GM12878 (cell line): ENCODE results near the gene CSNK1G1. TPM values are rescaled to one million over a fixed set of nuclear protein-coding genes. Genes with fewer than 3 reads are reported as not detected.

ENCODE experiments used
- ATAC-seq: fragments of 200-7000 bp; cut with Tn5 transposase; 3 replicates; pipeline ENCODE4 v1.9.1; 2020; ENCODE audit warnings: mild to moderate bottlenecking, moderate library complexity
- BruUV-seq: library from RNA; stranded (reverse); fragments of 400-500 nt; replicated peaks from 2 replicates; lab custom pipeline; 2021; lab: Mats Ljungman, UMichigan
- CTCF ChIA-PET: fragments of 300-600 bp; sonication (Branson Sonifier 250); formaldehyde crosslinking; extraction: SDS; loops from one replicate; lab custom pipeline; 2021; ENCODE audit warnings: inconsistent platforms; lab: Yijun Ruan, JAX
- POLR2A ChIA-PET: fragments of 350-600 bp; formaldehyde crosslinking; extraction: SDS; loops from one replicate; lab custom pipeline; 2021; ENCODE audit warnings: inconsistent platforms; lab: Charles Lee
- RAD21 ChIA-PET: fragments of 300-600 bp; sonication (Branson Sonifier 250); formaldehyde crosslinking; loops from one replicate; lab custom pipeline; 2023; ENCODE audit warnings: antibody characterized with exemption; ENCODE audit not compliant: unreplicated experiment; lab: Charles Lee
- SMC1A ChIA-PET: fragments of 300-600 bp; sonication (Branson Sonifier 250); formaldehyde crosslinking; loops from one replicate; lab custom pipeline; 2023; ENCODE audit not compliant: unreplicated experiment, uncharacterized antibody; lab: Charles Lee
- DNase-seq: peaks from one replicate; pipeline ENCODE4 v3.0.0-alpha.2; 2011; ENCODE audit warnings: low read depth, low spot score
- FAIRE-seq: peaks from 3 replicates; lab custom pipeline; 2011; peaks lifted over from hg19 to GRCh38; lab: Jason Lieb, UNC
- H2AFZ ChIP-seq: 2 replicates; pipeline ENCODE4 v1.6.0; 2011; ENCODE audit warnings: low read depth, low read length, control low read depth; ENCODE audit not compliant: control insufficient read depth
- H3K27ac ChIP-seq: 2 replicates; pipeline ENCODE4 v1.5.1; 2011; ENCODE audit warnings: control low read depth; ENCODE audit not compliant: control insufficient read depth, insufficient read depth
- H3K27me3 ChIP-seq, 2 experiments: replicated peaks in 1 of 2; 2 replicates each; pipeline versions ENCODE4 v1.6.0 to v1.6.1; 2011; ENCODE audit warnings: low read length in 1 of 2; ENCODE audit not compliant: control insufficient read depth in 2 of 2, insufficient read depth in 2 of 2
- H3K36me3 ChIP-seq, 2 experiments: 2 replicates each; pipeline ENCODE4 v1.5.1; 2011; ENCODE audit warnings: low read length in 1 of 2; ENCODE audit not compliant: control insufficient read depth in 2 of 2, insufficient read depth in 2 of 2
- H3K4me1 ChIP-seq: 2 replicates; pipeline ENCODE4 v1.6.1; 2011; ENCODE audit warnings: mild to moderate bottlenecking, low read length, moderate library complexity, mixed read lengths; ENCODE audit not compliant: control insufficient read depth, insufficient read depth
- H3K4me2 ChIP-seq: 2 replicates; pipeline ENCODE4 v1.6.0; 2011; ENCODE audit warnings: control low read depth; ENCODE audit not compliant: control insufficient read depth, insufficient read depth
- H3K4me3 ChIP-seq: fragments of 200-600 bp; sonication (generic); 2 replicates; pipeline ENCODE4 v1.5.1; 2016
- H3K79me2 ChIP-seq: 2 replicates; pipeline ENCODE4 v1.6.0; 2011; ENCODE audit warnings: low read length; ENCODE audit not compliant: control insufficient read depth, insufficient read depth
- H3K9ac ChIP-seq: 2 replicates; pipeline ENCODE4 v1.8.0; 2011; ENCODE audit warnings: low read length, control low read depth, mixed read lengths; ENCODE audit not compliant: control insufficient read depth, insufficient read depth
- H3K9me3 ChIP-seq: replicated peaks from 3 replicates; pipeline ENCODE4 v1.5.1; 2011; ENCODE audit warnings: mild to moderate bottlenecking, low read length; ENCODE audit not compliant: control insufficient read depth, insufficient read depth
- H4K20me1 ChIP-seq: 2 replicates; pipeline ENCODE4 v1.6.0; 2011; ENCODE audit not compliant: control insufficient read depth, insufficient read depth
- BHLHE40 ChIP-seq, 2 experiments: fragments of 450-650 bp in 1 of 2; IDR thresholded peaks; 2 replicates each; pipeline ENCODE4 v1.6.1; 2011 to 2017; ENCODE audit warnings: low read depth in 2 of 2, borderline replicate concordance in 1 of 2, improper control_type of control experiment in 1 of 2, low read length in 1 of 2, mild to moderate bottlenecking in 1 of 2
- CEBPB ChIP-seq, 2 experiments: fragments of 150-350 bp in 1 of 2; IDR thresholded peaks; 2 replicates each; pipeline ENCODE4 v1.6.1; 2012 to 2014; ENCODE audit warnings: low read depth in 2 of 2, low read length in 2 of 2, borderline replicate concordance in 1 of 2, inconsistent platforms in 1 of 2
- FOXK2 ChIP-seq: fragments of 450-650 bp; IDR thresholded peaks from 2 replicates; pipeline ENCODE4 v1.6.1; 2017; ENCODE audit warnings: mild to moderate bottlenecking, moderate library complexity
- GABPA ChIP-seq: IDR thresholded peaks from 2 replicates; pipeline ENCODE4 v1.6.1; 2014; ENCODE audit warnings: antibody characterized with exemption, low read depth, mild to moderate bottlenecking, inconsistent platforms
- HDAC2 ChIP-seq: fragments of 200-600 bp; sonication (generic); IDR thresholded peaks from 2 replicates; pipeline ENCODE4 v1.6.1; 2017
- LARP7 ChIP-seq: fragments of 450-650 bp; IDR thresholded peaks from 2 replicates; pipeline ENCODE4 v1.6.1; 2017; ENCODE audit warnings: mild to moderate bottlenecking
- MXI1 ChIP-seq: fragments of 150-350 bp; IDR thresholded peaks from 2 replicates; pipeline ENCODE4 v1.6.1; 2011; ENCODE audit warnings: low read depth, mild to moderate bottlenecking, inconsistent platforms, low read length, improper control_type of control experiment
- PAX8 ChIP-seq: fragments of 450-650 bp; IDR thresholded peaks from 2 replicates; pipeline ENCODE4 v1.6.1; 2017; ENCODE audit warnings: mild to moderate bottlenecking, moderate library complexity
- POLR2A ChIP-seq: IDR thresholded peaks from 2 replicates; pipeline ENCODE4 v1.6.1; 2011; ENCODE audit warnings: low read depth, mild to moderate bottlenecking, low read length
- RAD21 ChIP-seq: IDR thresholded peaks from 2 replicates; pipeline ENCODE4 v1.6.1; 2011; ENCODE audit warnings: mild to moderate bottlenecking, low read depth, low read length, moderate library complexity; ENCODE audit not compliant: insufficient read depth
- RB1 ChIP-seq: fragments of 450-650 bp; formaldehyde crosslinking; IDR thresholded peaks from 2 replicates; pipeline ENCODE4 v1.6.1; 2017; ENCODE audit warnings: mild to moderate bottlenecking, borderline replicate concordance
- SMARCA5 ChIP-seq: fragments of 450-650 bp; IDR thresholded peaks from 2 replicates; pipeline ENCODE4 v1.6.1; 2017; ENCODE audit warnings: mild to moderate bottlenecking
- SREBF2 ChIP-seq: IDR thresholded peaks from 2 replicates; pipeline ENCODE4 v1.6.1; 2012; ENCODE audit warnings: mild to moderate bottlenecking, low read length
- STAT3 ChIP-seq: IDR thresholded peaks from 2 replicates; pipeline ENCODE4 v1.6.1; 2011; ENCODE audit warnings: low read depth, low read length, improper control_type of control experiment
- TAF1 ChIP-seq: IDR thresholded peaks from 2 replicates; pipeline ENCODE4 v1.6.1; 2011; ENCODE audit warnings: mild to moderate bottlenecking, low read depth, low read length, borderline replicate concordance
- YY1 ChIP-seq: IDR thresholded peaks from 2 replicates; pipeline ENCODE4 v1.6.1; 2011; ENCODE audit warnings: low read depth, mild to moderate bottlenecking, low read length
- ZNF384 ChIP-seq: IDR thresholded peaks from 2 replicates; pipeline ENCODE4 v1.6.1; 2012; ENCODE audit warnings: low read depth, mild to moderate bottlenecking, low read length, improper control_type of control experiment, borderline replicate concordance
- WGBS: methylation state at CpG from one replicate; pipeline ENCODE4 v1.1.6; 2016; ENCODE audit warnings: low lambda C conversion rate; ENCODE audit not compliant: insufficient replicate concordance, insufficient coverage; ENCODE audit errors: missing lambda C conversion rate; 5-methylcytosine and 5-hydroxymethylcytosine counted together
- in situ Hi-C: fragments of 300-500 bp; cut with MboI; formaldehyde crosslinking; loops from 9 replicates; pipeline ENCODE4 v1.14.3; 2018; ENCODE audit warnings: mixed read lengths
- intact Hi-C: fragments of 100-400 bp; cut with micrococcal nuclease; formaldehyde crosslinking; loops from one replicate; pipeline ENCODE4 v1.14.2; 2022; ENCODE audit not compliant: unreplicated experiment
- polyA plus RNA-seq, 11 experiments: library from polyadenylated mRNA; depleted of rRNA in 4 of 11; unstranded in 6 of 11; stranded (reverse) in 5 of 11; fragments of >200 nt; fragmentation: Nextera tagmentation in 4 of 11; fragmentation: Illumina TruSeq in 1 of 11; extraction: Ambion mirVana in 4 of 11; extraction: Trizol in 1 of 11; gene quantifications; 1 replicate in 1 of 11; 2 replicates in 10 of 11; pipeline versions ENCODE4 v1.2.1 to v1.2.3, GENCODE V29; 2011 to 2016; ENCODE audit warnings: inconsistent platforms in 2 of 11, missing spikeins in 2 of 11, low read depth in 1 of 11
- total RNA-seq, 4 experiments: library from RNA; depleted of rRNA in 3 of 4; stranded (reverse); fragments of >200 nt in 3 of 4; fragmentation: Illumina TruSeq in 1 of 4; extraction: Trizol in 1 of 4; gene quantifications; 2 replicates each; pipeline versions ENCODE4 v1.2.1 to v1.2.3, GENCODE V29; 2013 to 2021
- TF ChIP-seq, protein P1 (sequence below): IDR thresholded peaks from 2 replicates; pipeline ENCODE4 v1.6.1; 2011; ENCODE audit warnings: borderline replicate concordance, low read depth, mild to moderate bottlenecking, moderate library complexity, mixed read lengths, low read length; ENCODE audit not compliant: insufficient read depth; ENCODE audit errors: extremely low read length

The CSNK1G1 gene
- total and polyA plus RNA-seq, 10 of the 15 experiments (the other 5 are each of a cell fraction or from before 2014, with no cell fraction given) = 6.1 to 23.4 (median 15.3) TPM

DNA sequence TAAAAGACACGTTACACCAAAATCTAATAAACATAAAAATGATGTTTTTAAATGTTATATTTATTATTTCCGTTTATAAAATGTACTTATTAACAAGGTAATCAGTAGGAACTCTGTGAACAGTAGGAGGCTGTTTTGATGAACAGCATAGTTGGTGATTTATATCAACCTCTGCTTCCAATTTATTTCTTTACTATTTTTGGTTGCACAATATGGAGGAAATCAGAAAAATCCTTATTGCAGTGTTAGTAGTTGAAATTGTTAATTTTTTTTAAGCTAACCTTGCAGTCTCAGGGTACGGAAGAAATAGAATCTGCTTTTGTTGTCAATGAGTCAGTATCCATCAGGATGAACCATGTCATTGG is 209.5 kb downstream of the CSNK1G1 start:
- Histone ChIP-seq H3K4me2 (no peak overlapping the region), H3K36me3 (peaks cover 5 to 10% of the 10 kb centered on the region in 2 experiments), H3K9me3 (no peaks in the 10 kb centered on the region), H3K9ac (no peak overlapping the region), H2AFZ (no peak overlapping the region), H3K79me2 (no peaks in the 10 kb centered on the region), H3K27ac (no peak overlapping the region), H4K20me1 (no peaks in the 10 kb centered on the region), H3K4me3 (no peak overlapping the region), H3K4me1 (peaks cover 54% of the 10 kb centered on the region), H3K27me3 (no peaks in the 10 kb centered on the region)
- TF ChIP-seq BHLHE40 (IDR thresholded peaks at IDR 0.05; ENCODE audit: borderline replicate concordance in 1 of 2, low read depth in 2 of 2, low read length in 1 of 2) = no peak
- no peak for TF ChIP-seq TAF1
- no peak for TF ChIP-seq FOXK2
- TF ChIP-seq MXI1 = no peak
- TF ChIP-seq ZNF384 = no peak
- no peak for TF ChIP-seq PAX8
- TF ChIP-seq, protein P1, sequence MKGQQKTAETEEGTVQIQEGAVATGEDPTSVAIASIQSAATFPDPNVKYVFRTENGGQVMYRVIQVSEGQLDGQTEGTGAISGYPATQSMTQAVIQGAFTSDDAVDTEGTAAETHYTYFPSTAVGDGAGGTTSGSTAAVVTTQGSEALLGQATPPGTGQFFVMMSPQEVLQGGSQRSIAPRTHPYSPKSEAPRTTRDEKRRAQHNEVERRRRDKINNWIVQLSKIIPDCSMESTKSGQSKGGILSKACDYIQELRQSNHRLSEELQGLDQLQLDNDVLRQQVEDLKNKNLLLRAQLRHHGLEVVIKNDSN = no peak
- no peak for TF ChIP-seq RAD21
- no peak for TF ChIP-seq LARP7
- no peak for TF ChIP-seq STAT3
- no peak for TF ChIP-seq CEBPB (IDR thresholded peaks at IDR 0.05; ENCODE audit: borderline replicate concordance in 1 of 2, low read depth in 2 of 2, low read length in 2 of 2)
- no peak for TF ChIP-seq YY1
- TF ChIP-seq RB1 = no peak
- no peak for TF ChIP-seq GABPA
- no peak for TF ChIP-seq SREBF2
- no peak for TF ChIP-seq HDAC2
- TF ChIP-seq SMARCA5 = no peak
- no peak for TF ChIP-seq POLR2A
- SMC1A ChIA-PET = interaction anchor here (1.1 to 1.7 kb wide), 3 partner anchors 43 to 227 kb away, joined by 3 read pairs; no protein-coding TSS in a partner anchor
- POLR2A ChIA-PET = interaction anchor here (0.8 to 1.0 kb wide), 2 partner anchors 37 to 53 kb away, joined by 3 read pairs; partner anchors contain the start of gene CIAO2A
- intact Hi-C loops (no loop called here), in situ Hi-C loops (no loop called here)
- RAD21 ChIA-PET = no interaction called here
- no peak for ATAC-seq
- 96% methylated on average over 3 of the region's 3 CpGs for WGBS
- DNase-seq = no peak
- no peak for FAIRE-seq
- BruUV-seq = no TSS peak
- CTCF ChIA-PET = interaction anchor here (0.7 to 5.3 kb wide), 5 partner anchors 9 to 454 kb away, joined by 3 to 98 read pairs (median 4); partner anchors contain the start of gene CIAO2A
